BE2C (cell line): ENCODE measurements around the gene POU4F1.

Experiments used
- DNase-seq: peaks from one replicate; pipeline ENCODE4 v3.0.0-alpha.2; 2020
- H3K27me3 ChIP-seq: fragments of 250-450 bp; sonication (Bioruptor Pico); 2 replicates; pipeline ENCODE4 v1.5.1; 2020; ENCODE audit warnings: mild to moderate bottlenecking
- H3K36me3 ChIP-seq: fragments of 250-450 bp; sonication (Bioruptor Pico); 2 replicates; pipeline ENCODE4 v1.5.1; 2020; ENCODE audit warnings: mild to moderate bottlenecking
- H3K4me1 ChIP-seq: fragments of 250-450 bp; sonication (Bioruptor Pico); 2 replicates; pipeline ENCODE4 v1.5.1; 2020
- H3K4me3 ChIP-seq: 2 replicates; pipeline ENCODE4 v1.5.1; 2011; ENCODE audit warnings: low read depth, low read length
- H3K9me3 ChIP-seq: fragments of 250-450 bp; sonication (Bioruptor Pico); 2 replicates; pipeline ENCODE4 v1.5.1; 2020
- TF ChIP-seq, protein P1 (sequence below): IDR thresholded peaks from 2 replicates; pipeline ENCODE4 v1.5.1; 2012; ENCODE audit warnings: mild to moderate bottlenecking, low read depth, low read length

POU4F1 gene

DNA sequence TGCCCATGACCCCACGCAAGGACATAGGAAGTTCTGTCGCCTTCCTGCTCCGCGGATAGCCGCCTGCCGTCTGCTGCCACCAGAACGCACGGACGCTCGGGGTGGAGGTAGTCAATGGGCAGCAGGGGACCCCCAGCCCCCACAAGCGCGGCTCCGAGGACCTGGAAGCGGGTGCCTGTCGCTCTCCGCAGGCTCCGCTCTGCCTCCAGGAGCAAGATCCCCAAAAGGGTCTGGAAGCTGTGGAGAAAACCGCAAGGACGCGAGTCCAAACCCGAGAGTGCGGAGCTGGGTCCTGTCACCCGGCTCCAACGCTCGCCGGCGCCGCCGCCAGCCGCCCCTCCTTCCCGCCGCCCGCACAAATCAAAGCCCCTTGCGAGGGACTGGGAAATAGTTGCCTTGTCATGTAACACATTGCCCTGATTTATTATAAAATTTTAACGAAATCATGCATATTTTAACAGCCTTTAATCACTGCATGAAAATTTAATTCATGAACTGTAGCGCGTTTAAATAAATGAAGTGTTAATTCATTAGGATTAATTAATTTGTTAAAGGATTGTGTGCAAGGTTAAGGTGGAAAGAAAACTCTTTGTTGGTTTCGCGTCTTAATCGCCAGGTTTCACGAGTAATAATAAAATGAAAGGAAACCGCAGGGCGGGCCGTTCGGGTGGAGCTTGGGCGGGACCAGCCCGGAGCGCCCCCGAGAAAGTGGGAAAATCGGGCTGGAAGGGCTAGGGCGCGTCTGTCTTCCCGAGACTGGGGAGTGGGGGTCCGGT is 5.5 kb upstream of the POU4F1 start:
- DNase-seq = peak; percentile 24
- peak overlapping the region; percentile 68 for H3K4me3 ChIP-seq
- H3K27me3 ChIP-seq = peaks cover 65% of the 10 kb centered on the region
- peaks cover 13% of the 10 kb centered on the region for H3K4me1 ChIP-seq
- H3K36me3 ChIP-seq = no peaks in the 10 kb centered on the region; the same call in 1 of the 2 replicates
- TF ChIP-seq, protein P1, sequence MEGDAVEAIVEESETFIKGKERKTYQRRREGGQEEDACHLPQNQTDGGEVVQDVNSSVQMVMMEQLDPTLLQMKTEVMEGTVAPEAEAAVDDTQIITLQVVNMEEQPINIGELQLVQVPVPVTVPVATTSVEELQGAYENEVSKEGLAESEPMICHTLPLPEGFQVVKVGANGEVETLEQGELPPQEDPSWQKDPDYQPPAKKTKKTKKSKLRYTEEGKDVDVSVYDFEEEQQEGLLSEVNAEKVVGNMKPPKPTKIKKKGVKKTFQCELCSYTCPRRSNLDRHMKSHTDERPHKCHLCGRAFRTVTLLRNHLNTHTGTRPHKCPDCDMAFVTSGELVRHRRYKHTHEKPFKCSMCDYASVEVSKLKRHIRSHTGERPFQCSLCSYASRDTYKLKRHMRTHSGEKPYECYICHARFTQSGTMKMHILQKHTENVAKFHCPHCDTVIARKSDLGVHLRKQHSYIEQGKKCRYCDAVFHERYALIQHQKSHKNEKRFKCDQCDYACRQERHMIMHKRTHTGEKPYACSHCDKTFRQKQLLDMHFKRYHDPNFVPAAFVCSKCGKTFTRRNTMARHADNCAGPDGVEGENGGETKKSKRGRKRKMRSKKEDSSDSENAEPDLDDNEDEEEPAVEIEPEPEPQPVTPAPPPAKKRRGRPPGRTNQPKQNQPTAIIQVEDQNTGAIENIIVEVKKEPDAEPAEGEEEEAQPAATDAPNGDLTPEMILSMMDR = no peak
- no peaks in the 10 kb centered on the region for H3K9me3 ChIP-seq

DNA sequence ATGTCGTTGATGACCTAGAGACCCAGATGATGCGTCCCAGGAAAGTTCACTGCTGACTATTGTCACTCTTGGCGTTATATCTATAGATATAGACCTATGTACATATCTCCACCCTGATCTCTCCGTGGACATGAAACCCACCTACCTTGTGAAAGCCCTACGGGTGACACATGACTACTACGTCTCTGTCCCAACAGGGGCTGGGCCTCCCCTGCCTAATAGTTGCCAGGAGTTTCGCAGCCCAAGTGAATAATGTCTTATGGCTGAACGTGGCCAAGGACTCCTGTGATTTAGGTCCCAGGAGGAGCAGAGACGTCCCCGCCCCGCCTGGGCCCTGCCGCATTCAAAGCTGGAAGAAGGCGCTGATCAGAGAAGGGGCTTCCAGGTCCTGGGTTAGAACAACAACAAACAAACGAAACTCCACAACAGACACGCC is 4.9 kb upstream of the POU4F1 start:
- Histone ChIP-seq H3K9me3 (no peaks in the 10 kb centered on the region), H3K4me1 (peaks cover 13% of the 10 kb centered on the region), H3K4me3 (peak overlapping the region; percentile 68), H3K27me3 (peaks cover 71% of the 10 kb centered on the region), H3K36me3 (no peaks in the 10 kb centered on the region; the same call in 1 of the 2 replicates)
- DNase-seq = no peak
- TF ChIP-seq, protein P1 = no peak

DNA sequence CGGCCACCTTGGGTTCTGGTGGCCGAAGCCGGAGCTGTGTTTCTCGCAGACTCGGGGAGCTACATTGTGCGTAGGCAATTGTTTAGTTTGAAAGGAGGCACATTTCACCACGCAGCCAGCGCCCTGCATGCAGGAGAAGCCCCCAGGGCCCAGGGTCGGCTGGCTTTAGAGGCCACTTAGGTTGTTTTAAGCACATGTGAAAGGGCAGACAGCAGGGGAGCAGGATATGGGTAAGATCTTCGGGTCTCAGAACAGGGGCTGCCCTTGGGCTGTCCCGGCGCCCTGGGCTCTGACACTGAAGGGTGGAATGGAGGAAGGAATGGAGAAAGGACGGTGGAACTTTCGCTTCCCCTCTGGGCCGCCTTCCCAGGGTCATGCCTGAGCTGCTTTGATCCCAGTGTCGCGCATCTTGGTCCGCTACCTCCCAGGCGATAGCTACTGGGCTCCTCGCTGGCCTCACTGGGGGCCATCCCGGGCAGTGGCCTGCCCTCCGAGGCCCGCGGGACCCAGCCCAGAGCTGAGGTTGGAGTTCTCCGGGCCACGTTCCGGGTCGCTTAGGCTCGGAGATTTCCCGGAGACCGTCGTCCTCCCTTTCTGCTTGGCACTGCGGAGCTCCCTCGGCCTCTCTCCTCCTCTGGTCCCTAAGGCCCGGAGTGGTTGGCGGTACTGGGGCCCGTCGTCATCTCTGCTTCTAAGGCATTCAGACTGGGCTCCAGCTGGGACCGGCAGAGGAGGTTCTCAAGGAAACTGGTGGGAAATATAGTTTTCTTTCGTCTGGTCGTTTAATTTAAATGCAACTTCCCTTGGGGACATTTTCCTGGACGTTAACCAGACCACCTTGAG is 4.3 kb upstream of the POU4F1 start:
- Histone ChIP-seq H3K9me3 (no peaks in the 10 kb centered on the region), H3K4me3 (no peak overlapping the region), H3K36me3 (no peaks in the 10 kb centered on the region; the same call in 1 of the 2 replicates), H3K27me3 (peaks cover 78% of the 10 kb centered on the region), H3K4me1 (peaks cover 13% of the 10 kb centered on the region)
- DNase-seq = no peak
- TF ChIP-seq, protein P1 = no peak

DNA sequence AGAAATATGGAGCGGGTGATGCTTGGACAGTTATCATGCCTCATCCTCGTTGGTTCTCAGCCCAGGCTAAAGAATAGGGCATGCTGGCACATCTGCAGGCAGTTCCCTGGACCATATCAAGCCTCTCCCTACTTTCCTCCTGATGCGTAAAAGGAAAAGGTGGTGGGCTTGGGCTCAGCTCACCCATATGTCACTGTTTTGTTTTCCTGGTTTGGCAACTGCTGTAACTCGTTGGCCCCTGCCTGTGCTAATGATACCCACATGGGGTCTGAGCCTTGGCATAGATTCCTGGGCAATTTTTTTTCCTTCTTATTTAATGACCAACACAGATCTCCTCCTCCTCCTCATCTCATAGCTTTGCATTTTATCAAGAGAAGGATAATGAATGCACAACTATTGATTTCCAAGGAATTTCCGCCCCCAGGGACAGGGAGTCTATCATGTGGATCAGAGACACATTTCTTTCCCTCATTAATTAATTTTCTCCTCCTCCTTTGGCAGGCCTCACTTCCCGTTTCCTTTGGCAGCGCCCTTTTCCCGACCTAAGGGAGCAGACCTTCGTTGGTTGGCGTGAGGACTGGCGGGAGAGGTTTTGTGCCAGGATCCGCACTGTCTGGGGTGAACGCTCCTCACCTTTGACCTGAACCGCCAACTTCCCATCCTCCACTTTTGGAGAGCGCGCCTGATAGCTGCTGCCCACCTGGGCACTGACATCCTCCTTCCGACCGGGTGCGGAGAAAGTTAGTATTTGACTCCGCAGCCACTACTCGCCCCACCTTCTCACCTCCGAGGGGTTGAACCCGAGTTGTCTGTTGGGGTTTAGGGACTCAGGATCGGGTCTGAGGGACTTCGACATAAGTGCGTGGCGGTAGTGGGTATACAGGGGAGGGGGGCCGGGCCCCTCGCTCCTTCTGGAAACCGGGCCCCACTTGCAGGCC is 3.4 kb upstream of the POU4F1 start:
- TF ChIP-seq, protein P1 = no peak
- H3K4me3 ChIP-seq = no peak overlapping the region
- H3K4me1 ChIP-seq = peaks cover 13% of the 10 kb centered on the region
- no peak for DNase-seq
- no peaks in the 10 kb centered on the region; the same call in 1 of the 2 replicates for H3K36me3 ChIP-seq
- H3K27me3 ChIP-seq = peaks cover 85% of the 10 kb centered on the region
- no peaks in the 10 kb centered on the region for H3K9me3 ChIP-seq

DNA sequence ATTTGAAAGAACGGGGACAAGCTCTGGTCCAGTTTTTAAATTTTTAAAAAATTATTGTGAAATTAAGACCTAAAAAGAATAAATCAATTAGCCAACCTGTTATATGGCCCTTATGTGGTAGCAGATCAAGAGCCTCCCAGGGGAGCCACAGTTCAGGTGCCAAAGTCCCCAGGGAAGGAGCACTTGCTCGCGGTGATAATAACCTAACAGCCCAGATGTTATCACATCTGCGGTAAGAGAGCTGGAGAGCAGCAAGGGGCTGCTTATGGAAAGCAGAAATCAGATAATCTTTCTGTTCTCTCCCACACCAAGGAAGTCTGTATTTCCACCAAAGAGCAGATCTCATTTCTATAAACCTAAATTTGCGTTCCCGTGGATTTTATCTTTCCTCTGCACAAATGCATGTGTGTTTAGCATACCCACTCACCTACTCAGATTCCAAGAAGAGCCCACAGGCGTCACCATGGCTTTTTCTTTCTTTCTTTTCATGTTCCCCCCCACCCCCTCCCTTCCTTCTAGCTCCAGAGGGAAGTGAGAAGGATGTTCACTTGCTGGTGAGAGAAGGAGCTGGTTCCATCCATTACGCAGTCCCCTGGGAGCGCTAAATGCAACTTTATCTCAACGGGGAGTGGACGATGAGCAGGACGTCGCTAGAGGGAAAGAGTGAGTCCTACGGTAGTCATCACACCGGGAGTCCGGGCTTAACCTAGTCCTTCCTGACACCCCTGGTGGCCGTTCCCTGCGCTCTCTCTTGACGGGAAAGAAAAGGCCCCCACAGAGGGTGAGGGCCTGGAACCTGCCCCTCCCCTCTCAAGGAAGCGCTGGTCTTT is 1.6 kb upstream of the POU4F1 start:
- H3K36me3 ChIP-seq = no peaks in the 10 kb centered on the region
- TF ChIP-seq, protein P1 = peak; percentile 41; the same call in 1 of the 2 replicates
- DNase-seq = peak; percentile 64
- no peaks in the 10 kb centered on the region for H3K9me3 ChIP-seq
- H3K27me3 ChIP-seq = peaks cover 97% of the 10 kb centered on the region
- H3K4me1 ChIP-seq = peaks cover 8% of the 10 kb centered on the region; the same call in 1 of the 2 replicates
- no peak overlapping the region for H3K4me3 ChIP-seq
